SK-N-SH treated with all-trans-retinoic acid at 6 μM for 48 hours (cell line): Measurements from ENCODE around the gene SEPTIN6.

Experiments
- CSDC2 ChIP-seq: fragments of 250-450 bp; sonication (Bioruptor Pico); IDR thresholded peaks from 2 replicates; pipeline ENCODE4 v1.5.0; 2020; ENCODE audit warnings: mild to moderate bottlenecking, moderate library complexity
- GLIS3 ChIP-seq: fragments of 250-450 bp; sonication (Bioruptor Pico); IDR thresholded peaks from 2 replicates; pipeline ENCODE4 v1.5.0; 2020; ENCODE audit warnings: mild to moderate bottlenecking, moderate library complexity
- PATZ1 ChIP-seq: fragments of 250-450 bp; sonication (Bioruptor Pico); IDR thresholded peaks from 2 replicates; pipeline ENCODE4 v1.8.0; 2020; ENCODE audit warnings: mild to moderate bottlenecking, moderate library complexity, borderline replicate concordance
- POU6F1 ChIP-seq: fragments of 250-450 bp; sonication (Bioruptor Pico); IDR thresholded peaks from 2 replicates; pipeline ENCODE4 v1.8.0; 2021; ENCODE audit warnings: low read depth, mild to moderate bottlenecking, moderate library complexity, borderline replicate concordance
- SNAI2 ChIP-seq: fragments of 250-450 bp; sonication (Bioruptor Pico); IDR thresholded peaks from 2 replicates; pipeline ENCODE4 v1.5.0; 2020; ENCODE audit warnings: mild to moderate bottlenecking, moderate library complexity
- TSHZ2 ChIP-seq: fragments of 250-450 bp; sonication (Bioruptor Pico); IDR thresholded peaks from 2 replicates; pipeline ENCODE4 v1.5.0; 2020; ENCODE audit warnings: mild to moderate bottlenecking, moderate library complexity
- ZNF565 ChIP-seq: fragments of 450-650 bp; formaldehyde crosslinking; conservative IDR thresholded peaks from 2 replicates; pipeline ENCODE4 v1.5.0; 2020; ENCODE audit warnings: low read depth, mild to moderate bottlenecking, moderate library complexity
- ZNF70 ChIP-seq: fragments of 450-650 bp; formaldehyde crosslinking; IDR thresholded peaks from 2 replicates; pipeline ENCODE4 v1.5.0; 2020; ENCODE audit warnings: mild to moderate bottlenecking, moderate library complexity

- no peak for TF ChIP-seq SNAI2 (CRISPR knock-in tag)
- TF ChIP-seq PATZ1: no peak
- no peak for TF ChIP-seq GLIS3 (CRISPR knock-in tag)
- no peak for TF ChIP-seq TSHZ2 (CRISPR knock-in tag)
- TF ChIP-seq CSDC2 (CRISPR knock-in tag): no peak
- no peak for TF ChIP-seq POU6F1 (CRISPR knock-in tag)
- TF ChIP-seq ZNF565 (CRISPR knock-in tag): no peak
- no peak for TF ChIP-seq ZNF70
These were observed 13.6 kb upstream of the SEPTIN6 start for GRCh38 chrX:119706616-119707015.
